GM23338 (cell line): ENCODE data around the gene LY86. TPM values are rescaled to one million over a fixed set of nuclear protein-coding genes. Genes with fewer than 3 reads are reported as not detected.

ENCODE experiments used
- ATAC-seq: fragments of 200-7000 bp; cut with Tn5 transposase; 3 replicates; pipeline ENCODE4 v1.9.1; 2020
- DNase-seq: peaks from one replicate; pipeline ENCODE4 v3.0.0-alpha.2; 2015; ENCODE audit warnings: low spot score
- H2AFZ ChIP-seq: fragments of 200-600 bp; sonication (generic); 2 replicates; pipeline ENCODE4 v1.8.0; 2016; ENCODE audit warnings: antibody characterized with exemption, mild to moderate bottlenecking, moderate library complexity
- H3F3A ChIP-seq: fragments of 200-600 bp; sonication (generic); replicated peaks from 2 replicates; pipeline ENCODE4 v1.8.0; 2017; ENCODE audit warnings: antibody characterized with exemption, mixed run types, low read depth
- H3K27ac ChIP-seq: fragments of 200-600 bp; sonication (generic); 2 replicates; pipeline ENCODE4 v1.6.1; 2016; ENCODE audit warnings: low read depth
- H3K27me3 ChIP-seq: fragments of 200-600 bp; sonication (generic); 2 replicates; pipeline ENCODE4 v1.8.0; 2016; ENCODE audit warnings: mild to moderate bottlenecking, mixed run types, moderate library complexity; ENCODE audit not compliant: insufficient read depth
- H3K36me3 ChIP-seq: fragments of 200-600 bp; sonication (generic); 2 replicates; pipeline ENCODE4 v1.8.0; 2016; ENCODE audit warnings: mild to moderate bottlenecking; ENCODE audit not compliant: insufficient read depth
- H3K4me1 ChIP-seq: fragments of 200-600 bp; sonication (generic); 2 replicates; pipeline ENCODE4 v1.8.0; 2016; ENCODE audit warnings: mild to moderate bottlenecking, moderate library complexity; ENCODE audit not compliant: insufficient read depth
- H3K4me2 ChIP-seq: fragments of 200-600 bp; sonication (generic); 2 replicates; pipeline ENCODE4 v1.7.1; 2017; ENCODE audit warnings: mixed run types
- H3K4me3 ChIP-seq: fragments of 200-600 bp; sonication (generic); 2 replicates; pipeline ENCODE4 v1.6.1; 2016; ENCODE audit warnings: mixed run types
- H3K79me2 ChIP-seq: fragments of 200-600 bp; sonication (generic); replicated peaks from 2 replicates; pipeline ENCODE4 v1.8.0; 2017; ENCODE audit warnings: mild to moderate bottlenecking; ENCODE audit not compliant: insufficient read depth
- H3K9me2 ChIP-seq: fragments of 200-600 bp; sonication (generic); 2 replicates; pipeline ENCODE4 v1.8.0; 2017; ENCODE audit not compliant: insufficient read depth
- H4K20me1 ChIP-seq: fragments of 200-600 bp; sonication (generic); replicated peaks from 2 replicates; pipeline ENCODE4 v1.8.0; 2017; ENCODE audit warnings: mild to moderate bottlenecking; ENCODE audit not compliant: insufficient read depth
- H3K27ac Mint-ChIP-seq: 2 replicates; pipeline ENCODE4 v1.8.0; 2020; ENCODE audit warnings: inconsistent platforms, mild to moderate bottlenecking, moderate library complexity, mixed read lengths
- H3K27me3 Mint-ChIP-seq: 3 replicates; pipeline ENCODE4 v1.8.0; 2022; ENCODE audit warnings: low read depth, mild to moderate bottlenecking, moderate library complexity, mixed read lengths, inconsistent platforms; ENCODE audit not compliant: insufficient read depth, poor library complexity
- H3K36me3 Mint-ChIP-seq: 3 replicates; pipeline ENCODE4 v1.8.0; 2021; ENCODE audit warnings: low read depth, mild to moderate bottlenecking, inconsistent platforms, moderate library complexity, mixed read lengths
- H3K4me1 Mint-ChIP-seq: 3 replicates; pipeline ENCODE4 v1.8.0; 2020; ENCODE audit warnings: mild to moderate bottlenecking, inconsistent platforms, mixed read lengths
- H3K4me3 Mint-ChIP-seq: 3 replicates; pipeline ENCODE4 v1.8.0; 2021; ENCODE audit warnings: moderate library complexity, mild to moderate bottlenecking, inconsistent platforms, mixed read lengths
- H3K9me3 Mint-ChIP-seq: 3 replicates; pipeline ENCODE4 v1.8.0; 2020; ENCODE audit warnings: moderate library complexity, mild to moderate bottlenecking, inconsistent platforms, mixed read lengths
- CREB1 ChIP-seq: fragments of 250-450 bp; sonication (Bioruptor Pico); IDR thresholded peaks from 2 replicates; pipeline ENCODE4 v1.5.0; 2020; ENCODE audit warnings: low read depth, mild to moderate bottlenecking, moderate library complexity
- EZH2 ChIP-seq: fragments of 200-600 bp; sonication (generic); IDR thresholded peaks from one replicate; pipeline ENCODE4 v1.8.0; 2017; ENCODE audit warnings: antibody characterized with exemption, mild to moderate bottlenecking, low read depth; ENCODE audit not compliant: unreplicated experiment
- EZH2phosphoT487 ChIP-seq: fragments of 200-600 bp; sonication (generic); IDR thresholded peaks from one replicate; pipeline ENCODE4 v1.8.1; 2018; ENCODE audit warnings: antibody characterized with exemption; ENCODE audit not compliant: unreplicated experiment
- JUNB ChIP-seq: IDR thresholded peaks from one replicate; pipeline ENCODE4 v1.6.1; 2016; ENCODE audit warnings: antibody characterized with exemption; ENCODE audit not compliant: unreplicated experiment
- NANOG ChIP-seq: IDR thresholded peaks from 2 replicates; pipeline ENCODE4 v1.6.1; 2016; ENCODE audit warnings: antibody characterized with exemption, borderline replicate concordance
- POLR2AphosphoS5 ChIP-seq: IDR thresholded peaks from 2 replicates; pipeline ENCODE4 v1.6.1; 2016; ENCODE audit warnings: antibody characterized with exemption, low read depth
- STAT1 ChIP-seq: IDR thresholded peaks from one replicate; pipeline ENCODE4 v1.6.1; 2016; ENCODE audit warnings: antibody characterized with exemption; ENCODE audit not compliant: unreplicated experiment
- ZNF114 ChIP-seq: fragments of 250-450 bp; sonication (Bioruptor Pico); IDR thresholded peaks from 2 replicates; pipeline ENCODE4 v1.5.0; 2020; ENCODE audit warnings: mild to moderate bottlenecking, moderate library complexity
- ZNF331 ChIP-seq: fragments of 250-450 bp; sonication (Bioruptor Pico); IDR thresholded peaks from 2 replicates; pipeline ENCODE4 v1.5.0; 2020; ENCODE audit warnings: low read depth, mild to moderate bottlenecking, moderate library complexity
- polyA plus RNA-seq: library from polyadenylated mRNA; unstranded; fragments of >200 nt; fragmentation: Nextera tagmentation; extraction: Ambion mirVana; gene quantifications from 2 replicates; pipeline ENCODE4 v1.2.1, GENCODE V29; 2016
- total RNA-seq: library from RNA; depleted of rRNA; stranded (reverse); fragments of >200 nt; shearing (Covaris generic); gene quantifications from 2 replicates; pipeline ENCODE4 v1.2.3, GENCODE V29; 2014
- TF ChIP-seq, protein P1 (sequence below), 2 experiments: fragments of 200-600 bp in 1 of 2; sonication (generic) in 1 of 2; conservative IDR thresholded peaks; 2 replicates each; pipeline versions ENCODE4 v1.5.1 to v1.6.1; 2016 to 2017; ENCODE audit warnings: antibody characterized with exemption in 2 of 2, low read depth in 2 of 2, mild to moderate bottlenecking in 2 of 2, moderate library complexity in 1 of 2
- TF ChIP-seq, protein P2 (sequence below): IDR thresholded peaks from 2 replicates; pipeline ENCODE4 v1.6.1; 2016; ENCODE audit warnings: antibody characterized with exemption
- TF ChIP-seq, protein P3 (sequence below): IDR thresholded peaks from one replicate; pipeline ENCODE4 v1.6.1; 2018; ENCODE audit warnings: antibody characterized with exemption; ENCODE audit not compliant: unreplicated experiment

Gene LY86
- total and polyA plus RNA-seq, 2 experiments from 2014 or later: 0.29 TPM; not detected in 1

DNA sequence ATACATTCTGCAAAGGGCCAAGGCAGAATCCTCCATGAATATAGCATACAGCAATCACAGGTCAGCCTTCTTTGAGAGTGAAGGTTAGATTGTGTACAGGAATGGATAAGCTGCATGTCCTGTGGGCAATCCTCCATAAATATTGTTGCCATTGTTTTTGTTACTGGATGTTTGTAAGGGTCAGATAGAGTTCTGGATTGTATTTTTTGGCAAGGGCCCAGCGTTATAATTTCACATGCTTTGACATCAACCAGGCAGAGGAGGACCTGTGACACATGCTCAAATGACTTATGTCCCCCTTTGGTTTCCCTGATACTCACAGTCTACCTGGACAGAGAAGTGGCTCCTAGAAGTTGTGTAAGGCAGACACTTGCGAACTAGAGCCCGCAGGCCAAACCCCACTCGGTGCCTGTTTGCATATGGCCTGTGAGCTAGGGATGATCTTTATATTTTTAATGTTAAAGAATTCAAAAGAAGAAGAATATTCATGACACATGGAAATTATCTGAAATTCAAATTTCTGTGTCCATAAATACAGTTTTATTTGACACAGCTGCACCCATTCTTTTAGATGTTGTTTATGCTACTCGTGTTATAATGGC, 5.4 kb downstream of the LY86 start:
- TF ChIP-seq JUNB (no peak), EZH2 (no peak), CREB1 (no peak), EZH2phosphoT487 (no peak)
- TF ChIP-seq, protein P1, sequence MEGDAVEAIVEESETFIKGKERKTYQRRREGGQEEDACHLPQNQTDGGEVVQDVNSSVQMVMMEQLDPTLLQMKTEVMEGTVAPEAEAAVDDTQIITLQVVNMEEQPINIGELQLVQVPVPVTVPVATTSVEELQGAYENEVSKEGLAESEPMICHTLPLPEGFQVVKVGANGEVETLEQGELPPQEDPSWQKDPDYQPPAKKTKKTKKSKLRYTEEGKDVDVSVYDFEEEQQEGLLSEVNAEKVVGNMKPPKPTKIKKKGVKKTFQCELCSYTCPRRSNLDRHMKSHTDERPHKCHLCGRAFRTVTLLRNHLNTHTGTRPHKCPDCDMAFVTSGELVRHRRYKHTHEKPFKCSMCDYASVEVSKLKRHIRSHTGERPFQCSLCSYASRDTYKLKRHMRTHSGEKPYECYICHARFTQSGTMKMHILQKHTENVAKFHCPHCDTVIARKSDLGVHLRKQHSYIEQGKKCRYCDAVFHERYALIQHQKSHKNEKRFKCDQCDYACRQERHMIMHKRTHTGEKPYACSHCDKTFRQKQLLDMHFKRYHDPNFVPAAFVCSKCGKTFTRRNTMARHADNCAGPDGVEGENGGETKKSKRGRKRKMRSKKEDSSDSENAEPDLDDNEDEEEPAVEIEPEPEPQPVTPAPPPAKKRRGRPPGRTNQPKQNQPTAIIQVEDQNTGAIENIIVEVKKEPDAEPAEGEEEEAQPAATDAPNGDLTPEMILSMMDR (conservative IDR thresholded peaks at IDR 0.05; ENCODE audit: low read depth in 2 of 2): no peak
- TF ChIP-seq, protein P2, sequence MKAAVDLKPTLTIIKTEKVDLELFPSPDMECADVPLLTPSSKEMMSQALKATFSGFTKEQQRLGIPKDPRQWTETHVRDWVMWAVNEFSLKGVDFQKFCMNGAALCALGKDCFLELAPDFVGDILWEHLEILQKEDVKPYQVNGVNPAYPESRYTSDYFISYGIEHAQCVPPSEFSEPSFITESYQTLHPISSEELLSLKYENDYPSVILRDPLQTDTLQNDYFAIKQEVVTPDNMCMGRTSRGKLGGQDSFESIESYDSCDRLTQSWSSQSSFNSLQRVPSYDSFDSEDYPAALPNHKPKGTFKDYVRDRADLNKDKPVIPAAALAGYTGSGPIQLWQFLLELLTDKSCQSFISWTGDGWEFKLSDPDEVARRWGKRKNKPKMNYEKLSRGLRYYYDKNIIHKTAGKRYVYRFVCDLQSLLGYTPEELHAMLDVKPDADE: no peak
- Mint-ChIP-seq H3K27ac (no peak overlapping the region), H3K9me3 (no peaks in the 10 kb centered on the region), H3K36me3 (no peaks in the 10 kb centered on the region), H3K4me3 (no peak overlapping the region), H3K27me3 (peaks cover 2% of the 10 kb centered on the region), H3K4me1 (peaks cover 6% of the 10 kb centered on the region)
- H3F3A ChIP-seq: no peaks in the 10 kb centered on the region
- no peaks in the 10 kb centered on the region for H3K4me1 ChIP-seq
- DNase-seq: no peak
- no peaks in the 10 kb centered on the region for H3K27me3 ChIP-seq
- no peak for ATAC-seq
- peaks cover 7% of the 10 kb centered on the region; the same call in 1 of the 2 replicates for H3K9me2 ChIP-seq
- H2AFZ ChIP-seq: no peak overlapping the region
- no peak overlapping the region for H3K4me2 ChIP-seq
- no peaks in the 10 kb centered on the region for H3K36me3 ChIP-seq
- H4K20me1 ChIP-seq: no peaks in the 10 kb centered on the region
- H3K4me3 ChIP-seq: no peak overlapping the region
- no peaks in the 10 kb centered on the region for H3K79me2 ChIP-seq
- no peak overlapping the region for H3K27ac ChIP-seq

DNA sequence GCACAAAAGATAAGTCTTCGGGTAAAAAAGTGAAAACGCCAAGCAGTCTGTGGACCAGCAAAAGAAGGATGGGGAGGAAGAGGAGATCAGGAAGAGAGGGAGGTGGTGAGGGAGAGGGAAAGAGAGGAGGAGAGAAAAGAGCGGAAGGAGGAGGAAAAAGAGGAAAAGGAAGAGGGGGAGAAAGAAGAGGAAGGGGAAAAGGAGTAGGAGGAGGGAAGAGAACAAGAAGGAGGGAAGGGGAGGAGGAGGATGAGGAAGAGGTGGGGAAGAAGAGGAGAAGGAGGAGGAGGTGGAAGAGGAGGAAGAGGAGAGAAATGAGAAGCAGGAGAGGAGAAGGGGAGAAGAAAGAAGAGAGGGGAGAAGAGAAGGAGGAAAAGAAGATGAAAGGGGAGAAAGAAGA, 6.5 kb downstream of the LY86 start:
- Histone ChIP-seq H3K4me1 (no peaks in the 10 kb centered on the region), H3K27me3 (no peaks in the 10 kb centered on the region), H3K4me3 (no peak overlapping the region), H3K79me2 (no peaks in the 10 kb centered on the region), H3K36me3 (no peaks in the 10 kb centered on the region), H2AFZ (no peak overlapping the region), H4K20me1 (no peaks in the 10 kb centered on the region), H3F3A (no peaks in the 10 kb centered on the region), H3K4me2 (no peak overlapping the region), H3K27ac (no peak overlapping the region), H3K9me2 (peaks cover 7% of the 10 kb centered on the region; the same call in 1 of the 2 replicates)
- Mint-ChIP-seq H3K27ac (no peak overlapping the region), H3K27me3 (peaks cover 2% of the 10 kb centered on the region), H3K4me1 (peaks cover 6% of the 10 kb centered on the region), H3K4me3 (no peak overlapping the region), H3K36me3 (no peaks in the 10 kb centered on the region), H3K9me3 (no peaks in the 10 kb centered on the region)
- ATAC-seq (no peak), DNase-seq (no peak)
- TF ChIP-seq STAT1 (no peak), ZNF331 (CRISPR knock-in tag) (no peak), EZH2 (no peak), NANOG (no peak), CREB1 (no peak), ZNF114 (CRISPR knock-in tag) (no peak), POLR2AphosphoS5 (no peak), JUNB (no peak), EZH2phosphoT487 (no peak)
- TF ChIP-seq, protein P1 (conservative IDR thresholded peaks at IDR 0.05; ENCODE audit: low read depth in 2 of 2): no peak
- TF ChIP-seq, protein P2: no peak
- TF ChIP-seq, protein P3, sequence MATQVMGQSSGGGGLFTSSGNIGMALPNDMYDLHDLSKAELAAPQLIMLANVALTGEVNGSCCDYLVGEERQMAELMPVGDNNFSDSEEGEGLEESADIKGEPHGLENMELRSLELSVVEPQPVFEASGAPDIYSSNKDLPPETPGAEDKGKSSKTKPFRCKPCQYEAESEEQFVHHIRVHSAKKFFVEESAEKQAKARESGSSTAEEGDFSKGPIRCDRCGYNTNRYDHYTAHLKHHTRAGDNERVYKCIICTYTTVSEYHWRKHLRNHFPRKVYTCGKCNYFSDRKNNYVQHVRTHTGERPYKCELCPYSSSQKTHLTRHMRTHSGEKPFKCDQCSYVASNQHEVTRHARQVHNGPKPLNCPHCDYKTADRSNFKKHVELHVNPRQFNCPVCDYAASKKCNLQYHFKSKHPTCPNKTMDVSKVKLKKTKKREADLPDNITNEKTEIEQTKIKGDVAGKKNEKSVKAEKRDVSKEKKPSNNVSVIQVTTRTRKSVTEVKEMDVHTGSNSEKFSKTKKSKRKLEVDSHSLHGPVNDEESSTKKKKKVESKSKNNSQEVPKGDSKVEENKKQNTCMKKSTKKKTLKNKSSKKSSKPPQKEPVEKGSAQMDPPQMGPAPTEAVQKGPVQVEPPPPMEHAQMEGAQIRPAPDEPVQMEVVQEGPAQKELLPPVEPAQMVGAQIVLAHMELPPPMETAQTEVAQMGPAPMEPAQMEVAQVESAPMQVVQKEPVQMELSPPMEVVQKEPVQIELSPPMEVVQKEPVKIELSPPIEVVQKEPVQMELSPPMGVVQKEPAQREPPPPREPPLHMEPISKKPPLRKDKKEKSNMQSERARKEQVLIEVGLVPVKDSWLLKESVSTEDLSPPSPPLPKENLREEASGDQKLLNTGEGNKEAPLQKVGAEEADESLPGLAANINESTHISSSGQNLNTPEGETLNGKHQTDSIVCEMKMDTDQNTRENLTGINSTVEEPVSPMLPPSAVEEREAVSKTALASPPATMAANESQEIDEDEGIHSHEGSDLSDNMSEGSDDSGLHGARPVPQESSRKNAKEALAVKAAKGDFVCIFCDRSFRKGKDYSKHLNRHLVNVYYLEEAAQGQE: no peak
